KMS-11 (cell line): Measurements from ENCODE around the gene XPR1.
"Not testable (repeated sequence)": the region's sequence is repeated elsewhere in the genome, so short reads cannot be mapped to it uniquely, and the experiment has no call there.

ENCODE experiments used
- H2AFZ ChIP-seq: fragments of 200-600 bp; sonication (generic); 2 replicates; pipeline ENCODE4 v1.6.1; 2016; ENCODE audit warnings: antibody characterized with exemption, mixed run types, low read depth
- H3K27ac ChIP-seq: fragments of 200-600 bp; sonication (generic); 2 replicates; pipeline ENCODE4 v1.6.1; 2016; ENCODE audit warnings: mild to moderate bottlenecking, mixed run types
- H3K27me3 ChIP-seq: fragments of 200-600 bp; sonication (generic); 2 replicates; pipeline ENCODE4 v1.6.1; 2017; ENCODE audit warnings: mild to moderate bottlenecking, low read depth, mixed run types, moderate library complexity; ENCODE audit not compliant: insufficient read depth
- H3K36me3 ChIP-seq: fragments of 200-600 bp; sonication (generic); 2 replicates; pipeline ENCODE4 v1.6.1; 2017; ENCODE audit warnings: mild to moderate bottlenecking, mixed run types; ENCODE audit not compliant: insufficient read depth
- H3K4me1 ChIP-seq: fragments of 200-600 bp; sonication (generic); 2 replicates; pipeline ENCODE4 v1.6.1; 2016; ENCODE audit warnings: mild to moderate bottlenecking, low read depth, mixed run types; ENCODE audit not compliant: poor library complexity, severe bottlenecking
- H3K4me2 ChIP-seq: fragments of 200-600 bp; sonication (generic); 2 replicates; pipeline ENCODE4 v1.7.0; 2016; ENCODE audit warnings: mild to moderate bottlenecking, mixed run types
- H3K4me3 ChIP-seq: fragments of 200-600 bp; sonication (generic); IDR thresholded peaks from 2 replicates; pipeline ENCODE4 v1.6.1; 2017; ENCODE audit warnings: low read depth, low read length, mixed read lengths; ENCODE audit not compliant: insufficient read depth
- H3K79me2 ChIP-seq: fragments of 200-600 bp; sonication (generic); 2 replicates; pipeline ENCODE4 v1.6.1; 2016; ENCODE audit warnings: low read depth, mixed run types; ENCODE audit not compliant: insufficient read depth
- H3K9ac ChIP-seq: fragments of 200-600 bp; sonication (generic); 2 replicates; pipeline ENCODE4 v1.6.1; 2016; ENCODE audit warnings: mild to moderate bottlenecking, mixed run types
- H4K20me1 ChIP-seq: fragments of 200-600 bp; sonication (generic); 2 replicates; pipeline ENCODE4 v1.6.1; 2016; ENCODE audit warnings: mild to moderate bottlenecking, mixed run types; ENCODE audit not compliant: insufficient read depth
- CTCF ChIP-seq: fragments of 200-600 bp; sonication (generic); conservative IDR thresholded peaks from 2 replicates; pipeline ENCODE4 v1.6.1; 2017; ENCODE audit warnings: low read depth, mild to moderate bottlenecking, antibody characterized with exemption, low read length, moderate library complexity, mixed read lengths

Gene XPR1

DNA sequence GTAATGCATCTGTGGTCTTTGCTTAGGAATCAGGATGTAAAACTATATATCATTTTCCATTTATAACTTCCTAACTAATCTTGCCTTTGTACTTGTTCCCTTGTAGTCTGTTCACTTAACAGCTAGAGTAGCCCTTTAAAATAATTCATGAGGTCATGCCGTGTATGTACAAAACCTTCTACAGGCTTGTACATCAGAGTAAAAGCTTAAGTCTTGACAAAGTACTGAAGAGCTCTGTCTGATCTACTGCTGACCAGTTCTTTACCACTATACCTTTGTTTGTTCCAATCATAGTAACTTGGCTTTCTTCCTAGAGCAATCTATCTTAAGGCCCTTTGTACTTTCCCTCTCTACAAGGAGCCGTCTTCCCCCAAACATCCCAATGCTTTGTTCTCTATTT, 190.1 kb downstream of the XPR1 start:
- TF ChIP-seq CTCF, result no peak
- no peak overlapping the region for H3K9ac ChIP-seq
- H3K4me1 ChIP-seq, result no peaks in the 10 kb centered on the region
- H3K79me2 ChIP-seq, result no peaks in the 10 kb centered on the region
- H4K20me1 ChIP-seq, result no peaks in the 10 kb centered on the region
- H3K36me3 ChIP-seq, result no peaks in the 10 kb centered on the region
- no peaks in the 10 kb centered on the region for H3K27me3 ChIP-seq
- no peak overlapping the region for H2AFZ ChIP-seq
- H3K27ac ChIP-seq, result no peak overlapping the region
- no peak overlapping the region for H3K4me2 ChIP-seq
- H3K4me3 ChIP-seq, result no peak overlapping the region

DNA sequence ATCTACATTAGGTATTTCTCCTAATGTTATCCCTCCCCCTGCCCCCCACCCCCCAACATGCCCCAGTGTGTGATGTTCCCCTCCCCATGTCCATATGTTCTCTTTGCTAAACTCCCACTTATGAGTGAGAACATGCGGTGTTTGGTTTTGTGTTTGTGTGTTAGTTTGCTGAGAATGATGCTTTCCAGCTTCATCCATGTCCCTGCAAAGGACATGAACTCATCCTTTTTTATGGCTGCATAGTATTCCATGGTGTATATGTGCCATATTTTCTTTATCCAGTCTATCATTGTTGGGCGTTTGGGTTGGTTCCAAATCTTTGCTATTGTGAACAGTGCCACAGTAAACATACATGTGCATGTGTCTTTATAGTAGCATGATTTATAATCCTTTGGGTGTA, 199.7 kb downstream of the XPR1 start:
- H3K79me2 ChIP-seq, H3K27ac ChIP-seq, H3K4me3 ChIP-seq, H3K4me1 ChIP-seq, H3K4me2 ChIP-seq, H4K20me1 ChIP-seq, H3K27me3 ChIP-seq, H3K36me3 ChIP-seq, H2AFZ ChIP-seq, H3K9ac ChIP-seq: not testable (repeated sequence)

DNA sequence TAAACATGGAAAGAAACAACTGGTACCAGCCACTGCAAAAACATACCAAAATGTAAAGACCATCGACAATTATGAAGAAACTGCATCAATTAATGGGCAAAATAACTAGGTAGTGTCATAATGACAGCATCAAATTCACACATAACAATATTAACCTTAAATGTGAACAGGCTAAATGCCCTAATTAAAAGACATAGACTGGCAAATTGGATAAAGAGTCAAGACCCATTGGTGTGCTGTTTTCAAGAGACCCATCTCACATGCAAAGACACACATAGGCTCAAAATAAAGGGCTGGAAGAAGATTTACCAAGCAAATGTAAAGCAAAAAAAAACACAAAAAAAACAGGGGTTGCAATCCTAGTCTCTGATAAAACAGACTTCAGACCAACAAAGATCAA, 201.4 kb downstream of the XPR1 start:
- not testable (repeated sequence) for H4K20me1 ChIP-seq, H3K27ac ChIP-seq, H3K79me2 ChIP-seq, H3K4me3 ChIP-seq, H3K36me3 ChIP-seq, H3K4me2 ChIP-seq, H3K27me3 ChIP-seq, H2AFZ ChIP-seq, H3K9ac ChIP-seq, H3K4me1 ChIP-seq

DNA sequence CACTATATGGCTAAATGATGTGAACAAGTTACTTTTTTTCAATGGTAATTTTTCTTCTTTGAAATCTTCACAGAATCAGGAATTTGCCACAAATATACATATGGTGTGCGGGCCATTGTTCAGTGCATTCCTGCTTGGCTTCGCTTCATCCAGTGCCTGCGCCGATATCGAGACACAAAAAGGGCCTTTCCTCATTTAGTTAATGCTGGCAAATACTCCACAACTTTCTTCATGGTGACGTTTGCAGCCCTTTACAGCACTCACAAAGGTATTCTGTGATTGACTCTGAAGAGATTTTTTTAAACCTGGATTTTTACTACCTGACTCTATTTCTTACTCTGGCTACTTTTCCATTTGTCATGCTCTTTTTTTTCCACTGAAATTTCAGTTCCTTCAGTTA, 204.6 kb downstream of the XPR1 start:
- H3K27ac ChIP-seq, result no peak overlapping the region
- H3K9ac ChIP-seq, result no peak overlapping the region
- no peak for TF ChIP-seq CTCF
- no peaks in the 10 kb centered on the region for H3K4me1 ChIP-seq
- no peak overlapping the region for H3K4me3 ChIP-seq
- H2AFZ ChIP-seq, result no peak overlapping the region
- H4K20me1 ChIP-seq, result no peaks in the 10 kb centered on the region
- H3K36me3 ChIP-seq, result no peaks in the 10 kb centered on the region; the same call in 1 of the 2 replicates
- H3K27me3 ChIP-seq, result no peaks in the 10 kb centered on the region
- no peak overlapping the region for H3K4me2 ChIP-seq
- H3K79me2 ChIP-seq, result no peaks in the 10 kb centered on the region

DNA sequence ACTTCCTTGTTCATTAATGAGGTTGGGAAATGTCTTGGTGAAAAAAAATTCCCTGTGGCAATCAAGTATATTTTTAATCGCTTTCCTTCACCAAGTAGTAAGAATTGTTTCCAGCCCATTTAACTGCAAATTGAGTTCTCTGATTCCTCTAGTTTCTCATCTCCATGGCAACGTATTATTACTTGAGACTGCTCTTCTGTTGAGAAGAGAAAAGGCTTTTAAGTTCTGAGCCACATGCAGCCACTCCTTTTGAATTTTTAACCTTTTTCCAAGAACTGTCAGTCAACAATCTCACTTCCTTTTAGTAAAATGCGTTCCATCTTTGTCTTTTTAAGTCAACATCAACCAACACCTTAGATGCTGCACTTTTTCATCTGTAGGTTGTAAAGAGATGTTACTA, 205.2 kb downstream of the XPR1 start:
- Histone ChIP-seq H3K27ac (no peak overlapping the region), H3K4me1 (no peaks in the 10 kb centered on the region), H3K27me3 (no peaks in the 10 kb centered on the region), H3K9ac (no peak overlapping the region), H3K4me3 (no peak overlapping the region), H3K79me2 (no peaks in the 10 kb centered on the region), H2AFZ (no peak overlapping the region), H4K20me1 (no peaks in the 10 kb centered on the region), H3K4me2 (no peak overlapping the region), H3K36me3 (no peaks in the 10 kb centered on the region; the same call in 1 of the 2 replicates)
- no peak for TF ChIP-seq CTCF
